Mucosa of rectum (tissue), 2 donors: ENCODE data around the gene TMEM89.
A peak's percentile ranks its signal among the peaks of the same experiment; 100 is the strongest.

ENCODE experiments used
- H3K27ac ChIP-seq, 2 donors: one replicate each; pipeline ENCODE4 v1.7.0; 2013; ENCODE audit warnings: inconsistent platforms in 2 of 2, low read depth in 2 of 2, low read length in 2 of 2
- H3K27me3 ChIP-seq, 2 donors: one replicate each; pipeline ENCODE4 v1.7.0; 2013; ENCODE audit warnings: low read length in 2 of 2; ENCODE audit not compliant: control insufficient read depth in 2 of 2, insufficient read depth in 2 of 2
- H3K36me3 ChIP-seq, 2 donors: one replicate each; pipeline ENCODE4 v1.7.0; 2013; ENCODE audit warnings: low read length in 2 of 2; ENCODE audit not compliant: control insufficient read depth in 2 of 2, insufficient read depth in 2 of 2
- H3K4me1 ChIP-seq, 2 donors: one replicate each; pipeline ENCODE4 v1.7.0; 2013; ENCODE audit warnings: low read length in 2 of 2, mild to moderate bottlenecking in 1 of 2; ENCODE audit not compliant: control insufficient read depth in 2 of 2, insufficient read depth in 2 of 2
- H3K4me3 ChIP-seq, 2 donors: one replicate each; pipeline ENCODE4 v1.7.0; 2013; ENCODE audit warnings: low read length in 2 of 2
- H3K9ac ChIP-seq, 2 donors: one replicate each; pipeline ENCODE4 v1.7.0; 2013; ENCODE audit warnings: low read length in 2 of 2, low read depth in 1 of 2, mild to moderate bottlenecking in 1 of 2
- H3K9me3 ChIP-seq, 2 donors: one replicate each; pipeline ENCODE4 v1.7.0; 2013; ENCODE audit warnings: low read length in 2 of 2; ENCODE audit not compliant: control insufficient read depth in 2 of 2
- donor health status: healthy.
- donor health status: Normal muscosa, but diverticular disease.

Gene TMEM89, protein sequence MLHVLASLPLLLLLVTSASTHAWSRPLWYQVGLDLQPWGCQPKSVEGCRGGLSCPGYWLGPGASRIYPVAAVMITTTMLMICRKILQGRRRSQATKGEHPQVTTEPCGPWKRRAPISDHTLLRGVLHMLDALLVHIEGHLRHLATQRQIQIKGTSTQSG

DNA sequence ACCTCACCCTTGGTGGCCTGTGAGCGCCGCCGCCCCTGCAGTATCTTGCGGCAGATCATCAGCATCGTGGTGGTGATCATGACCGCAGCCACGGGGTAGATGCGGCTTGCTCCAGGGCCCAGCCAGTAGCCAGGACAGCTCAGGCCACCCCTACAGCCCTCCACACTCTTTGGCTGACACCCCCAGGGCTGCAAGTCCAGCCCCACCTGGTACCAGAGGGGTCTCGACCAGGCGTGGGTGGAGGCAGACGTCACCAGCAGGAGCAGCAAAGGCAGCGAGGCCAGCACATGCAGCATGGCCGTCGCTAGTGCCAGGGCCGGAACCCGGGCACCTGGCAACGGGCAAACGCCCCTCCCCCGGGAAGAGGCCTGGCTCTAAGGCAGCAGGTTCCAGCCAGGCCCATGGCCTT lies at the start of gene TMEM89:
TMEM89 (minus strand) TSS at position 309 of the 409 bp plus-strand sequence; CDS start at position 296, 13 bp downstream.
- Histone ChIP-seq H3K27ac (peak within 1 kb of the TSS in 1 of 2 donors; percentile 93), H3K27me3 (no peaks in the 10 kb centered on the region), H3K36me3 (peaks cover 4 to 7% of the 10 kb centered on the region in 2 donors), H3K4me1 (peaks cover 22 to 34% of the 10 kb centered on the region in 2 donors), H3K4me3 (no peak within 1 kb of the TSS), H3K9me3 (peaks cover 8 to 9% of the 10 kb centered on the region in 2 donors), H3K9ac (no peak within 1 kb of the TSS)

- Histone ChIP-seq H3K36me3 (no peaks in the 10 kb centered on the region), H3K9me3 (no peaks in the 10 kb centered on the region), H3K4me1 (peaks cover 20 to 24% of the 10 kb centered on the region in 2 donors), H3K9ac (no peak overlapping the region), H3K27ac (peak overlapping the region in 1 of 2 donors; percentile 30), H3K4me3 (no peak overlapping the region), H3K27me3 (peaks cover 2 to 13% of the 10 kb centered on the region in 2 donors)
Measured at GRCh38 chr3:48664929-48665328, 43.4 kb upstream of the TMEM89 start.

DNA sequence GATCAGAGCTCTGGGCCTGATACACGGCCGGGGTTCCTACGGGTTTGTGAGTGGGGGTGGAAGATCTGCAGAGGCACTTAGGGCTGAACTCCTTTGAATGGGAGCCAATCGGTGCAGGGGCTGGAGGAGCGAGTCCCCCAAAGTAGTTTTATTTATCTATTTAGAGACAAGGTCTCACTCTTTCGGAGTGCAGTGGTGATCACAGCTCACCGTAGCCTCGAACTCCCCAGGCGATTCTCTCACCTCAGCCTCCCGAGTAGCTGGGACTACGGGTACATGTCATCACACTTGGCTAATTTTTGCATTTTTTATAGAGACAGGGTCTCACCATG lies 42.7 kb upstream of the TMEM89 start:
- no peaks in the 10 kb centered on the region for H3K9me3 ChIP-seq
- H3K9ac ChIP-seq: peak overlapping the region; percentile 24 to 76
- H3K27me3 ChIP-seq: peaks cover 2 to 15% of the 10 kb centered on the region in 2 donors
- peak overlapping the region; percentile 81 to 83 for H3K27ac ChIP-seq
- no peaks in the 10 kb centered on the region for H3K36me3 ChIP-seq
- H3K4me3 ChIP-seq: peak overlapping the region; percentile 67 to 79
- peaks cover 20 to 24% of the 10 kb centered on the region in 2 donors for H3K4me1 ChIP-seq

- Histone ChIP-seq H3K4me1 (peaks cover 20 to 24% of the 10 kb centered on the region in 2 donors), H3K27ac (peak overlapping the region; percentile 81 to 83), H3K9me3 (no peaks in the 10 kb centered on the region), H3K27me3 (peaks cover 2 to 15% of the 10 kb centered on the region in 2 donors), H3K9ac (peak overlapping the region; percentile 65 to 76), H3K36me3 (no peaks in the 10 kb centered on the region), H3K4me3 (peak overlapping the region; percentile 67 to 79)
Measured at GRCh38 chr3:48663489-48664312, 42.1 kb upstream of the TMEM89 start.

GRCh38 chr3:48662753-48663488 lies 41.4 kb upstream of the TMEM89 start, which contains the start of gene CELSR3:
CELSR3 (minus strand) TSS chr3:48662886; CDS start chr3:48662634, 252 bp downstream.
- peaks cover 20 to 24% of the 10 kb centered on the region in 2 donors for H3K4me1 ChIP-seq
- no peaks in the 10 kb centered on the region for H3K9me3 ChIP-seq
- peak within 1 kb of the TSS; percentile 81 to 83 for H3K27ac ChIP-seq
- H3K9ac ChIP-seq: peak within 1 kb of the TSS; percentile 65 to 76
- no peaks in the 10 kb centered on the region for H3K36me3 ChIP-seq
- peak within 1 kb of the TSS; percentile 67 to 79 for H3K4me3 ChIP-seq
- peaks cover 2 to 15% of the 10 kb centered on the region in 2 donors for H3K27me3 ChIP-seq

DNA sequence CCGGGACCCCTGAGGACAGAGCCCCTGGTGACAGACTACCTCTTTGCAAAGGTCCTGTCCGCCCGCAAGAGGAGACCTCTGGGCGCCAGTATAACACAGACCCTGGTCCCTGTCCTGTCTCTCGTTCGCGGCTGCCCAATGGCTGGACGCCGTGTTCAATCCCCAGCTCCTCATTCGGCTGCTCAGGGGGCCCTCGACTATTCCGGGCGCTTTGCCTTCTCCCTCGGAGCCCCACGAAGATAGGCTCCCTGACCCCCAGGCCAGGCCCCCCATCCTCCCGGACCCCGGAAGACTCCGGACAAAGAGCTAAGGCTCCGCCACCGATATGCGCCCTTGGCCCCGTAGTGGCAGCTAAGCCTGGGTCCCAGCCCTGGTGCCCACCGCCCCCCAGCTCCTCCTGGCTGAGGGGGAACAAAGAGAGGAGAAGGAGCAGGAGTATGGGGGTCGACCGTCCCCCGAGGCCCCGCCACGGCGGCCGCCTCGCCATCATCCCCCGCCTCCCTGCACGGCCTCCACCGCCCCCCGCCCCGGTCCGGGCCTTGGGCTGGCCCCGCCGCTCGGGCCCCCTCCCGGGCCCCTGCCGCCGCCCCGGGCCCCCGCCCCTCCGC lies 40.7 kb upstream of the TMEM89 start:
- Histone ChIP-seq H3K27me3 (peaks cover 2 to 15% of the 10 kb centered on the region in 2 donors), H3K9me3 (no peaks in the 10 kb centered on the region), H3K4me1 (peaks cover 20 to 24% of the 10 kb centered on the region in 2 donors), H3K9ac (no peak overlapping the region), H3K4me3 (no peak overlapping the region), H3K27ac (no peak overlapping the region), H3K36me3 (no peaks in the 10 kb centered on the region)

DNA sequence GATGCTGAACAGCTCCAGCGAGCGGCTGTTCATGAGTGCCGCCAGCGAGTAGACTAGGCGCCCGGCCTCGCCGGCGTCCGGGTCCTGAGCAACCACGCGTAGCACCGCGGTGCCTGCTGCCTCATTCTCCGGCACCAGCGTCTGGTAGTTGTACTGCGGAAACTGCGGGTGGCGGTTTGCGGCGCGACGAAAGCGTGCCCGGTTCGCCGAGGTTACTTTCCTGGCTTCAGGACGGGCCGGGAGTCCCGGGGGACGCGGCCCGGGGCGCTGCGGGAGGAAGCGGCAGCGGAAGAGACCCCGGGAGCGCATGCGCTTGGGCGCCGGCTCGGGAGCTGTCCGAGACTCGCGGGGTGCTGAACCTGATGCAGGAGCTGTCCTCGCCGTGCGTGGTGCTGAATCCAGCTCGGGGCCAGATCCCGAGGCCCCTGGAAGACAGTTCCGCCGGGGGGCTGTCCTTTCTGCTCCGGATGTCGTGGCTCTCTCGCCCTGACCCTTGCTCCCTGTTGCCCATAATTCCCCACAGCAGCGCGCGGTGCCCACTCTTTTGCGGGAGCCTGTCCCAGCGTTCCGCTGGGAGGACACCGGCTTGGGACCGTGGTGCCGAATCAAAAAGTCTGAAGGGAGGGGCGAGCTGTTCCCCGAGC lies 40.1 kb upstream of the TMEM89 start:
- H3K36me3 ChIP-seq: no peaks in the 10 kb centered on the region
- H3K27ac ChIP-seq: no peak overlapping the region
- H3K4me3 ChIP-seq: peak overlapping the region; percentile 24 to 37
- no peak overlapping the region for H3K9ac ChIP-seq
- H3K27me3 ChIP-seq: peaks cover 2 to 15% of the 10 kb centered on the region in 2 donors
- H3K9me3 ChIP-seq: no peaks in the 10 kb centered on the region
- peaks cover 20 to 25% of the 10 kb centered on the region in 2 donors for H3K4me1 ChIP-seq

- Histone ChIP-seq H3K9me3 (no peaks in the 10 kb centered on the region), H3K27ac (no peak overlapping the region), H3K9ac (no peak overlapping the region), H3K4me3 (no peak overlapping the region), H3K4me1 (peaks cover 20 to 27% of the 10 kb centered on the region in 2 donors), H3K36me3 (no peaks in the 10 kb centered on the region), H3K27me3 (peaks cover 2 to 15% of the 10 kb centered on the region in 2 donors)
Measured at GRCh38 chr3:48660800-48661400, 39.3 kb upstream of the TMEM89 start.

DNA sequence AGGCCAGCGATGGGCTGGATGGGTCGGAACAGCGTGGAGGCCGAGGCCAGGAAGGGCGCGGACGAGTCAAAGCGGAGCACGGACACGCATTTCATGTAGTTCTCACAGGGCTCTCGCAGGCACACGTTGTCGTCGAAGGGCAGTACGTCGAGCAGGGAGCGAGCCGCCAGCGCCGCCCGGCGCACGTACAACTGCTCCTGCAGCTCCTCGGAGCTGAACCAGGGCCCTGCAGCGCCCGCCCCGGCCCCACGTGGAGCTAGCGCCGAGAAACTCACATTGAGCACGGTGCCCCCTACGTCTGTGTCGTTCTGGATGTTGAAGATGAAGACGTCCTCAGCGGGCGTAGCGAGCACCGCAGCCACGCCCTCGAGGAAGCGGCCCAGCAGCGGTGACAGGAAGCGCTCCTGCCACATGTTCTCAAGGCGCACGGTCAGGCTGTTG lies 35.3 kb upstream of the TMEM89 start:
- Histone ChIP-seq H3K9me3 (no peaks in the 10 kb centered on the region), H3K27ac (peak overlapping the region in 1 of 2 donors; percentile 61), H3K4me1 (peaks cover 0 to 14% of the 10 kb centered on the region in 2 donors), H3K9ac (no peak overlapping the region), H3K36me3 (no peaks in the 10 kb centered on the region), H3K27me3 (peaks cover 0 to 6% of the 10 kb centered on the region in 2 donors), H3K4me3 (peak overlapping the region; percentile 54 to 56)
